ENCODE results near the gene SCMH1.

DNA sequence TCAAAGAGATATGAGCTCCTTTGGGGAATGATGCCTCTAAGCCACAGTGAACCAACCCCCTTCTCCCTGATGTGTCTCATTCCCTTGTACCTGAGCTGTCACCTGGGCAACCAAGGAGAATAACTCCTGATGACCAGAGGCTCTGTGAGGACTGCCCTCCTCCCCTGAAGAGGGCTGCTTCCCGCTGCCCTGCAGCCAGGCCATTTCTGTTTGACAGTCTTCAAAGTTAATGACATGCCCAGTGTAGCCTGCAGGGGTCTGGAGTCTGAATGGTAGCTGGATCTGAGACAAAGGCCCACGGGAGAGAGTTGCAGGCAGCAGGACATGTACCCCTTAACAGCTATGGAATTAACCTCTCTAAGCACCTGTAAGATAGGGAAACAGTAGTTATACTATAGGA is 217.2 kb downstream of the SCMH1 start:
- TF ChIP-seq, protein P1, sequence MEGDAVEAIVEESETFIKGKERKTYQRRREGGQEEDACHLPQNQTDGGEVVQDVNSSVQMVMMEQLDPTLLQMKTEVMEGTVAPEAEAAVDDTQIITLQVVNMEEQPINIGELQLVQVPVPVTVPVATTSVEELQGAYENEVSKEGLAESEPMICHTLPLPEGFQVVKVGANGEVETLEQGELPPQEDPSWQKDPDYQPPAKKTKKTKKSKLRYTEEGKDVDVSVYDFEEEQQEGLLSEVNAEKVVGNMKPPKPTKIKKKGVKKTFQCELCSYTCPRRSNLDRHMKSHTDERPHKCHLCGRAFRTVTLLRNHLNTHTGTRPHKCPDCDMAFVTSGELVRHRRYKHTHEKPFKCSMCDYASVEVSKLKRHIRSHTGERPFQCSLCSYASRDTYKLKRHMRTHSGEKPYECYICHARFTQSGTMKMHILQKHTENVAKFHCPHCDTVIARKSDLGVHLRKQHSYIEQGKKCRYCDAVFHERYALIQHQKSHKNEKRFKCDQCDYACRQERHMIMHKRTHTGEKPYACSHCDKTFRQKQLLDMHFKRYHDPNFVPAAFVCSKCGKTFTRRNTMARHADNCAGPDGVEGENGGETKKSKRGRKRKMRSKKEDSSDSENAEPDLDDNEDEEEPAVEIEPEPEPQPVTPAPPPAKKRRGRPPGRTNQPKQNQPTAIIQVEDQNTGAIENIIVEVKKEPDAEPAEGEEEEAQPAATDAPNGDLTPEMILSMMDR (conservative IDR thresholded peaks at IDR 0.05): no peak
- TF ChIP-seq EZH2 (IDR thresholded peaks at IDR 0.05; ENCODE audit: low read depth): no peak
